Hippocampal formation (tissue), 2 donors: ENCODE data around the gene ENO2.

Source experiments
- DNase-seq, 2 donors: peaks; one replicate each; lab custom pipeline; 2025; lab: John Stamatoyannopoulos, UW

ENO2 gene

DNA sequence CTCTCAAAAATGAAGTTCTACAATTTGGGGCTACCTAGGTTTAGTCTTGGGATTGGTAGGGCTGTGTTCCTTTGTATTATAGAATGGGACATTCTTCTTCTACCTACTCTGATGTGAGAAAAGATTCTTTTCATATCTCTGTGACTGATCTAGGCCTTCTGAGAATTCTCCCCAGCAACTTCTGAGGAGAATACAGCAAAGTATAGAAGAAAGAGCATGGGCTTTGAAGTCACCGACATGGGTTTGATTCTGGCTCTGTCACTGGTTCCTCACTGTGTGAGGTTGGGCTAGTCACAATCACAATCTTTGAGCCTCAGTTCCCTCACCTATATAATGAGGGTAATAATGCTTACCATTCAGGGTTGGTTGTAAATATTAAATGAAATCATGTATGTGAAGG is 18.4 kb downstream of the ENO2 start:
- no peak for DNase-seq

- DNase-seq, result no peak
These were observed 19.7 kb downstream of the ENO2 start for GRCh38 chr12:6934110-6934509.

GRCh38 chr12:6935371-6936193 is 21.2 kb downstream of the ENO2 start:
- no peak for DNase-seq

- DNase-seq, result no peak
These were observed 21.8 kb downstream of the ENO2 start for GRCh38 chr12:6936194-6936635.

DNA sequence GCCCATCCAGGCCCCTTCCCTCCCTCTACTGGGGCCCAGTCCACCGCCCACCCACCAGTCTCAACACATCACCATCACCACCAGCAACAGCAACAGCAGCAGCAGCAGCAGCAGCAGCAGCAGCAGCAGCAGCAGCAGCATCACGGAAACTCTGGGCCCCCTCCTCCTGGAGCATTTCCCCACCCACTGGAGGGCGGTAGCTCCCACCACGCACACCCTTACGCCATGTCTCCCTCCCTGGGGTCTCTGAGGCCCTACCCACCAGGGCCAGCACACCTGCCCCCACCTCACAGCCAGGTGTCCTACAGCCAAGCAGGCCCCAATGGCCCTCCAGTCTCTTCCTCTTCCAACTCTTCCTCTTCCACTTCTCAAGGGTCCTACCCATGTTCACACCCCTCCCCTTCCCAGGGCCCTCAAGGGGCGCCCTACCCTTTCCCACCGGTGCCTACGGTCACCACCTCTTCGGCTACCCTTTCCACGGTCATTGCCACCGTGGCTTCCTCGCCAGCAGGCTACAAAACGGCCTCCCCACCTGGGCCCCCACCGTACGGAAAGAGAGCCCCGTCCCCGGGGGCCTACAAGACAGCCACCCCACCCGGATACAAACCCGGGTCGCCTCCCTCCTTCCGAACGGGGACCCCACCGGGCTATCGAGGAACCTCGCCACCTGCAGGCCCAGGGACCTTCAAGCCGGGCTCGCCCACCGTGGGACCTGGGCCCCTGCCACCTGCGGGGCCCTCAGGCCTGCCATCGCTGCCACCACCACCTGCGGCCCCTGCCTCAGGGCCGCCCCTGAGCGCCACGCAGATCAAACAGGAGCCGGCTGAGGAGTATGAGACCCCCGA is 22.5 kb downstream of the ENO2 start:
- no peak for DNase-seq

DNA sequence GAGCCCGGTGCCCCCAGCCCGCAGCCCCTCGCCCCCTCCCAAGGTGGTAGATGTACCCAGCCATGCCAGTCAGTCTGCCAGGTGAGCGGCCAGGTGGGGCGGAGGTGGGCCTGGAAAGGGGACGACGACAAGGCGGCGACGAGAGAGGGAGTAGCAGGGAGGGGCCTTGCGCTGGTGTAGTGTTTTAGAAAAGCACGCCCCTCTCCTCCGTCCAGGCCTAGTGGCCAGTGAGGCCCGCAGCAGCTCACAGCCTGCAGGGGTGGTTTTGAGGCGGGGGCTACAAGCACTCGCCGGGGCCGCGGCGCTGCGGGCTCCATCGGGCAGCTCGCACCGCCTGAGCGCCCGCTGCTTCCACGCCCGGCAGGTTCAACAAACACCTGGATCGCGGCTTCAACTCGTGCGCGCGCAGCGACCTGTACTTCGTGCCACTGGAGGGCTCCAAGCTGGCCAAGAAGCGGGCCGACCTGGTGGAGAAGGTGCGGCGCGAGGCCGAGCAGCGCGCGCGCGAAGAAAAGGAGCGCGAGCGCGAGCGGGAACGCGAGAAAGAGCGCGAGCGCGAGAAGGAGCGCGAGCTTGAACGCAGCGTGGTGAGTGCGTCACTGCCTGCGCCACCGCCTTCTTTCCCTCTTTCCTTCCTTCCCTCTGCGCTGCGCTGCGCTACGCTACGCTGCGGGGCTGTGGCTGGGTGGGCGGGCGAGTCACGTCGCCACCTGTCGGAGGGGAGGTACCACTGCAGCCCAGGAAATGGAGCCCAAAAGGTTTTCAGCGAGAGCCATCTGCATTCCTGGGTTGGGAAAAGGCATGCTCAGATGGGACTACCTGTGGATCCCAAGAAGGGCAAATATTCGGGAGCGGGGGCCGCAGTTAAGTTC is 23.3 kb downstream of the ENO2 start:
- DNase-seq, result peak; percentile 90 to 96

- DNase-seq, result no peak
These were observed 24.2 kb downstream of the ENO2 start for GRCh38 chr12:6938353-6939190.

DNA sequence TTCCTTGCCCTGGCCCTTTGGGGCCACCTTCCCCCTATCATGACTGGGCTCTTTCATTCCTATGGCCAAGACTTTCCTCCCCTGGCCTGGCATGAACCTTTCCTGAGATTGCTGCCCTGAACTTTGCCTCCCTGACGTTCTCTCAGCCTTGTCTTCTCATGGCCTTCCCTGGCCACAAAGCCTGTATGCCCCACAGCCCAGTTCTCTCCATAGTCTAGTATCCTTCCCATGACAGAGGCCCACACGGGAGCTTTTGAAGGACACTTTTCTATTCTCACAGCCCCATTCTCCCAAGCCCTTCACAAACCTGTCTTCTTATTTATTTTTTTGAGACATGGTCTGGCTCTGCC is 24.8 kb downstream of the ENO2 start:
- no peak for DNase-seq

DNA sequence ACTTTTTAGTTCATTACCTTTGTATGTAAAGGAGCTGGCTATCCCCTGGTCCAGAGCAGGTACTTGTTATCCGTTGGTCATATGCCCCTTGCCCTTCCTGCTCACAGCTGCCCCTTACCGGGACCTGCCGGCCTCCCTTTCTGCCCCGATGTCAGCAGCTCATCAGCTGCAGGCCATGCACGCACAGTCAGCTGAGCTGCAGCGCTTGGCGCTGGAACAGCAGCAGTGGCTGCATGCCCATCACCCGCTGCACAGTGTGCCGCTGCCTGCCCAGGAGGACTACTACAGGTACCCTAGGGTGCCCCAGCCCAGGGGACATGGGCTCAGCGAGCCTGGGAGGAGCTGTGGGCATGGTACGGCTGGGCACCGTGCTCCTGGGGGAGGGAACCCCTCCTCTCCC is 26.9 kb downstream of the ENO2 start:
- DNase-seq, result no peak

DNA sequence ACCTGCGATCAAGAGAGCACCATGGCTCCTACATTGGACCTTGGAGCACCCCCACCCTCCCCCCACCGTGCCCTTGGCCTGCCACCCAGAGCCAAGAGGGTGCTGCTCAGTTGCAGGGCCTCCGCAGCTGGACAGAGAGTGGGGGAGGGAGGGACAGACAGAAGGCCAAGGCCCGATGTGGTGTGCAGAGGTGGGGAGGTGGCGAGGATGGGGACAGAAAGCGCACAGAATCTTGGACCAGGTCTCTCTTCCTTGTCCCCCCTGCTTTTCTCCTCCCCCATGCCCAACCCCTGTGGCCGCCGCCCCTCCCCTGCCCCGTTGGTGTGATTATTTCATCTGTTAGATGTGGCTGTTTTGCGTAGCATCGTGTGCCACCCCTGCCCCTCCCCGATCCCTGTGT is 27.4 kb downstream of the ENO2 start:
- DNase-seq, result no peak

DNA sequence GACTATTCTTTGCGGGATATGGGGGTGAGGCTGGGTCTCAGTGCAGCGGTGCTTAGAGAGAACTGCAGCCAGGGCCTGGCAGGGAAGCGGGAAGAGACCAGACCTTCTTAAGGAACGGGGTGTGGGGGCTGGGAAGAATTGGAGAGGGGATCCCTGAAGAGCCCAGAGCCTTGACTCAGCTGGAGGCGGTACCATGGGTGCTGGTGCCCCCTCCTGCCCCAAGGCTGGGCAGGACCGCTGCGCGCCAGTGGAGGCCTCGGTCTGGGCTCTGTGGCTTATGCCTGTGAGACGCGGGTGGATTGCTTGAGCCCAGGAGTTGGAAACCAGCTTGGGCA is 27.9 kb downstream of the ENO2 start:
- no peak for DNase-seq

DNA sequence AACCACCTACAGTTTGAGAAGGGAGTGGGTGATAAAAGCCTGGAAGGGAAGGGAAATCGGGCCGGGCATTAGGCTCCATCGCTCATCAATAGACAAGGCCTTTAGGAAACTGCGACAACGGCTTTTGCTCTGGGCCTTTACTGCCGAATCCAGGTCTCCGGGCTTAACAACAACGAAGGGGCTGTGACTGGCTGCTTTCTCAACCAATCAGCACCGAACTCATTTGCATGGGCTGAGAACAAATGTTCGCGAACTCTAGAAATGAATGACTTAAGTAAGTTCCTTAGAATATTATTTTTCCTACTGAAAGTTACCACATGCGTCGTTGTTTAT is 29.0 kb downstream of the ENO2 start:
- DNase-seq, result peak; percentile 83 to 89

DNA sequence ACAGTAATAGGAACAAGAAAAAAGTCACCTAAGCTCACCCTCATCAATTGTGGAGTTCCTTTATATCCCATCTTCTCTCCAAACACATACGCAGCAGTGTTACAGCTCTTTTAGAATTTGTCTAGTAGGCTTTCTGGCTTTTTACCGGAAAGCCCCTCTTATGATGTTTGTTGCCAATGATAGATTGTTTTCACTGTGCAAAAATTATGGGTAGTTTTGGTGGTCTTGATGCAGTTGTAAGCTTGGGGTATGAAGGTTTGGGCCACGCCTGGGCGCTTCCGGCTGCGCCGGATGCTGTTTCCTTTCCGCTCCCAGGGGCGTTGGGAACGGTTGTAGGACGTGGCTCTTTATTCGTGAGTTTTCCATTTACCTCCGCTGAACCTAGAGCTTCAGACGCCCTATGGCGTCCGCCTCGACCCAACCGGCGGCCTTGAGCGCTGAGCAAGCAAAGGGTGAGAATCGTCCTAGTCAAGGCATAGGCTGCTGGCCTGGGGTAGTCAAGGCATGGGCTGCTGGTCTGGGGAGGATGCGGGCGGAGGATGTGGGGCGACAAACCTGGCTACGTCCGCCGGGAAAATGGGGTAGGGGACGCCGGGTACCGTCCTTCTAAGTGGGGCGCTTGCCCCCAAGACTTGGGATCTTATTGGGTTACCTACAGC is 29.5 kb downstream of the ENO2 start, which contains the start of the genes C12orf57 and RNU7-1:
TSS of gene C12orf57 (plus strand) at position 301 of the 659 bp plus-strand sequence. CDS start at position 401, 100 bp downstream.
TSS of gene RNU7-1 (plus strand) at position 95 of the 659 bp plus-strand sequence.
- peak; percentile 61 to 88 for DNase-seq

DNA sequence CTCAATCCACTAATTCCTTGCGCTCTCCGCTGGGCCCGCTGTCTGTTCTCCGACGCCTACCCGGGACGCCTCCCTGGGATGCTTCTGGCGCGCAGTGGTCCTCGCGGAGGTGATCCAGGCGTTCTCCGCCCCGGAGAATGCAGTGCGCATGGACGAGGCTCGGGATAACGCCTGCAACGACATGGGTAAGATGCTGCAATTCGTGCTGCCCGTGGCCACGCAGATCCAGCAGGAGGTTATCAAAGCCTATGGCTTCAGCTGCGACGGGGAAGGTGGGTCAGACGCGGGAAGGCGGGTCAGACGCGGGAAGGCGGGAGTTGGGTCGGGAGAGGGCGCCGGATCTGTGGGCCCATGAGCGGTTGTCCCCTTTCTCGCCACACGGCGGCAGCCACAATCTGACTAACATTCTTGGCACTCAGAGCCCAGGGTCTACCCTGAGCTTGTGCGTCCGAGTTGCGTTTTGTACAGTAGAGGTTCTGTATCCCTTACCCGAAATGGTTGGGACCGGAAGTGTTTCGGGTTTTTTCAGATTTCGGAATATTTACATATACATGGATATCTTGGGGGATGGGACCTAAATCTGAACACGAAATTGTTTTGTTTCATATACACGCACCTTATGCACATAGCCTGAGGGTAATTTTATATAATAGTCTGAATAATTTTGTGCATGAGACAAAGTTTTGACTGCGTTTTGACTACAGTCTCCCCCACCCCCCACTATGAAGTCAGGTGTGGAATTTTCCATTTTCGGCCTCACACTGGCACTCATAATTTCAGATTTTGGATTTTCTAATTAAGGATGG is 30.2 kb downstream of the ENO2 start:
- DNase-seq, result peak; percentile 76 to 91

DNA sequence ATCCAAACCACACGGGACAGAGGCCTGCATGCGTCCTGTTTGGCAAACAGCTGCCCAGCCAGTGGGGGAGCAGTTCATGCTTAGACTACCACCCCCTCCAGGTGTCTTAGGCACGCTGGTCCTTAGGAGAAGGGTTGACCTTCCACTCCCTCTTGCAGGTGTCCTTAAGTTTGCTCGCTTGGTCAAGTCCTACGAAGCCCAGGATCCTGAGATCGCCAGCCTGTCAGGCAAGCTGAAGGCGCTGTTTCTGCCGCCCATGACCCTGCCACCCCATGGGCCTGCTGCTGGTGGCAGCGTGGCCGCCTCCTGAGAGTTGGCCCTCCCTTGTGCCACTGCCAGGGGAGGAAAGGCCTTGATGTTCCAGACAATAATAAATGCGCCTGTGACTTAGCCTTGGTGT is 31.2 kb downstream of the ENO2 start:
- no peak for DNase-seq

DNA sequence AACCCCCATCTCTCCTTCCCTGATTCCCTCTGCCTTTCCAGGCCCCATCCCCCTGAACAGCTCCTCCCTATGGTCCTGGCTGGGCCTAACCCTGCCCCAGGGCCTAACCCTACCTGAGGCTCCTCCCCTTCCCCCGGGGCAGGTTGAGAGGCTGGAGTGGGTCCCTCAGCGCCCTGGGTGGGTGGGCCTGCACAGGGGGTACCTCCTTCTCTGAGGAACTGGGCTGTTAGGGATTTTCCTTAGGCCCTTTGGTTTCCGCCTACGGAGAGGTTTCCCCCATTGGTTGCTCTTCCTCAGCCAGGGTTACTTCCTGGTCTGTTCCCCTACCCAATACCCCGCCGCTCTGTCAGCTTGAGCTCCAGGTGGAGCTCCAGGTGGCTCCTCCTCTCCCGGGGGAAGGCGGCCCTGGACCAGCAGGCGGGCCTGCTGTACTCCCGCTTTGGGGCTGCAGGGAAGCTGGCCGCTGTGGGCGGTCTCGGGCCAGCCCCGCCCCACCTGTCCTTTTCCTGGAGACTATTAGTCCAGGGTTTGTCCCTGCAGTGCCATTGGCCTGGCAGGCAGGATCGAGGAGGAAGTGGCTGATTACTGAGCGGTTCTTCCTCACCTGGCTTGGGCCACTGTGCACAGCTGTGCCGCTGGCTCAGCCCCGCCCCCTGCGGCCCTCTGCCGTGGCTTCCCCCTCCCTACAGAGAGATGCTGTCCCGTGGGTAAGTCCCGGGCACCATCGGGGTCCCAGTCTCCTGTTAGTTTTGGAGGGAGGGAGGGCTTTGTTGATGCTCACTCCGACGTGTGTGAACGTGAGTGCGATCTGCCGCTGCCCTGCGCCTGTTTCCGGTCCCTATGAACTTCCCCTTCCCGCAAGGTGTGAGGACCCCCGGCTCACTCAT is 31.9 kb downstream of the ENO2 start:
- no peak for DNase-seq

DNA sequence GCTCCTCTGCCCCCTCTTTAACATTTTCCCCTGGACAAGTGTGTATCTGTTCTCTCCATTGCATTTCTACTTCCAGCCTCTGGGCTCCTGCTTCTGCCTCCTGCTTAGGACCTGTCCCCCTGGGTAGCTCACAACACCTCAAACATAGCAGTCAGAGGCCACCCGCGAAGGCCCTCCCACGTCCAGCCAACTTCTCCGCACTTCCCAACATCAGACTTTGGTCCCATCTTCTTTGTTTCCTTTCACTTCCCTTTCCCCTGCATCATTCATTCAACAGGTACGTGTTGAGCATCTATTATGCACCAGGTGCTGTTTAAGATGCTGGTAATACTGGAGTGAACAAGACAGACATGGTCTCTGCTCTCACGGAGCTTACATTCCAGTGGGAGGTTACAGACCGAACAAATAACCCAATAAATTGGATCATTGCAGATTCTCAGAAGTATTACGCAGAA is 32.6 kb downstream of the ENO2 start:
- no peak for DNase-seq

DNA sequence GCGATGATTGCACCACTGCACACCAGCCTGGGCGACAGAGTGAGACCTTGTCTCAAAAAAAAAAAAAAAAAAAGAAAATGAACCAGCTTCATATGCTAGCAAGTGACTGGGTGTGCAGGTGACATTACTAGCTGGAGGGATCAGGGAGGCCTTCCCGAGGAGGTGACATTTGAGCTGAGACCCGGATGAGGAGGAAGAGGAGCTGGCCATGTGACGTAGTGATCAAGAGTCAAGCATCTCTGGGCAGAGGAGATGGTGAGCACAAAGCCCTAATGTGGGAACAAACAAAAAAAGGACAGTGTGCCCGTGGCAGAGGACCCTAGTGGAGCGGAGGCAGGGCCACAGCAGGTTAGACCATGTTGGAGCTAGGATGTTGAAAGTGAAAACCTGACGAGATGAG is 33.2 kb downstream of the ENO2 start:
- no peak for DNase-seq
